Testis (tissue), 2 donors: Measurements from ENCODE around the gene NOS3.

Source experiments
- CTCF ChIP-seq, 3 experiments: fragments of 450-650 bp in 2 of 3; fragments of 200-600 bp in 1 of 3; sonication (generic) in 1 of 3; IDR thresholded peaks; one replicate each; pipeline ENCODE4 v1.5.1; 2016 to 2019; ENCODE audit warnings: antibody characterized with exemption in 3 of 3, mild to moderate bottlenecking in 2 of 3, moderate library complexity in 1 of 3
- POLR2A ChIP-seq: fragments of 450-650 bp; IDR thresholded peaks from one replicate; pipeline ENCODE4 v1.6.1; 2017; ENCODE audit warnings: antibody characterized with exemption, mild to moderate bottlenecking, moderate library complexity

GRCh38 chr7:150968734-150969372 lies 22.0 kb upstream of the NOS3 start:
- TF ChIP-seq CTCF (IDR thresholded peaks at IDR 0.05) (no peak), POLR2A (no peak)
